Brain microvascular endothelial cell (primary cell): ENCODE results near the gene PHTF2.
A peak's percentile ranks its signal among the peaks of the same experiment; 100 is the strongest.

Experiments used
- DNase-seq: peaks from one replicate; pipeline ENCODE4 v3.0.0-alpha.2; 2020
- H3K27ac ChIP-seq: fragments of 250-450 bp; sonication (Bioruptor Pico); 2 replicates; pipeline ENCODE4 v1.5.1; 2020; ENCODE audit warnings: mild to moderate bottlenecking, moderate library complexity
- H3K27me3 ChIP-seq: fragments of 250-450 bp; sonication (Bioruptor Pico); replicated peaks from 2 replicates; pipeline ENCODE4 v1.5.1; 2020; ENCODE audit warnings: mild to moderate bottlenecking
- H3K36me3 ChIP-seq: fragments of 250-450 bp; sonication (Bioruptor Pico); replicated peaks from 2 replicates; pipeline ENCODE4 v1.5.1; 2020; ENCODE audit warnings: mild to moderate bottlenecking
- H3K4me3 ChIP-seq: 2 replicates; pipeline ENCODE4 v1.5.1; 2011; ENCODE audit warnings: low read depth, mild to moderate bottlenecking, control low read depth, low read length, moderate library complexity
- CTCF ChIP-seq: IDR thresholded peaks from 2 replicates; pipeline ENCODE4 v1.5.1; 2011; ENCODE audit warnings: low read depth, mild to moderate bottlenecking, moderate library complexity, low read length, control low read depth, inconsistent platforms; ENCODE audit errors: missing control alignments
- in situ Hi-C: cut with HindIII; loops from 2 replicates; pipeline ENCODE4 v1.10.0; 2017; ENCODE audit warnings: low sequenced_read_pairs, low pct_ligation_motif_present

Gene PHTF2

GRCh38 chr7:77812290-77812685 is 13.7 kb downstream of the PHTF2 start:
- H3K27ac ChIP-seq = peak overlapping the region; percentile 57
- DNase-seq = no peak
- H3K27me3 ChIP-seq = no peaks in the 10 kb centered on the region
- H3K36me3 ChIP-seq = no peaks in the 10 kb centered on the region
- TF ChIP-seq CTCF = no peak
- in situ Hi-C loops = no loop called here
- no peak overlapping the region for H3K4me3 ChIP-seq

GRCh38 chr7:77813180-77813579 is 14.6 kb downstream of the PHTF2 start:
- H3K4me3 ChIP-seq = no peak overlapping the region
- DNase-seq = no peak
- no peaks in the 10 kb centered on the region for H3K27me3 ChIP-seq
- no peak for TF ChIP-seq CTCF
- in situ Hi-C loops = no loop called here
- H3K36me3 ChIP-seq = no peaks in the 10 kb centered on the region
- no peak overlapping the region for H3K27ac ChIP-seq

GRCh38 chr7:77819021-77819420 is 20.4 kb downstream of the PHTF2 start:
- Histone ChIP-seq H3K36me3 (no peaks in the 10 kb centered on the region), H3K27me3 (no peaks in the 10 kb centered on the region), H3K4me3 (no peak overlapping the region), H3K27ac (no peak overlapping the region)
- no peak for DNase-seq
- in situ Hi-C loops = no loop called here
- no peak for TF ChIP-seq CTCF

- no peaks in the 10 kb centered on the region for H3K27me3 ChIP-seq
- TF ChIP-seq CTCF = no peak
- no peak overlapping the region for H3K4me3 ChIP-seq
- no peak for DNase-seq
- in situ Hi-C loops = no loop called here
- no peaks in the 10 kb centered on the region for H3K36me3 ChIP-seq
- no peak overlapping the region for H3K27ac ChIP-seq
Observed at GRCh38 chr7:77820967-77821366, 22.4 kb downstream of the PHTF2 start.

GRCh38 chr7:77822269-77822668 is 23.7 kb downstream of the PHTF2 start:
- H3K27ac ChIP-seq = no peak overlapping the region
- in situ Hi-C loops = no loop called here
- no peak overlapping the region for H3K4me3 ChIP-seq
- H3K36me3 ChIP-seq = no peaks in the 10 kb centered on the region
- TF ChIP-seq CTCF = no peak
- no peak for DNase-seq
- H3K27me3 ChIP-seq = no peaks in the 10 kb centered on the region

GRCh38 chr7:77823787-77824186 is 25.2 kb downstream of the PHTF2 start:
- no peak for TF ChIP-seq CTCF
- in situ Hi-C loops = no loop called here
- no peak overlapping the region for H3K27ac ChIP-seq
- DNase-seq = no peak
- H3K36me3 ChIP-seq = no peaks in the 10 kb centered on the region
- H3K4me3 ChIP-seq = no peak overlapping the region
- H3K27me3 ChIP-seq = no peaks in the 10 kb centered on the region
